Central memory CD8-positive, alpha-beta T cell (primary cell): ENCODE measurements around the gene PCSK6.
"Not testable (repeated sequence)": the region's sequence is repeated elsewhere in the genome, so short reads cannot be mapped to it uniquely, and the experiment has no call there.

ENCODE experiments used
- ATAC-seq: fragments of 150-1000 bp; cut with Tn5 transposase; replicated peaks from 2 replicates; pipeline ENCODE4 v1.10.0; 2022; ENCODE audit warnings: mild to moderate bottlenecking, moderate FRiP score, moderate number of reproducible peaks; ENCODE audit not compliant: poor library complexity, severe bottlenecking; ENCODE audit errors: extremely low read depth
- DNase-seq, 2 donors: peaks; one replicate each; pipeline ENCODE4 v3.0.0; 2021; ENCODE audit warnings: low spot score in 2 of 2
- H3K27ac Mint-ChIP-seq: one replicate; pipeline ENCODE4 v1.8.0; 2022; ENCODE audit warnings: low read depth, mild to moderate bottlenecking, moderate library complexity, mixed read lengths
- H3K27me3 Mint-ChIP-seq: one replicate; pipeline ENCODE4 v1.8.0; 2022; ENCODE audit warnings: mixed read lengths
- H3K36me3 Mint-ChIP-seq: one replicate; pipeline ENCODE4 v1.8.0; 2022; ENCODE audit warnings: mild to moderate bottlenecking, moderate library complexity, mixed read lengths; ENCODE audit not compliant: insufficient read depth
- H3K4me1 Mint-ChIP-seq: one replicate; pipeline ENCODE4 v1.8.0; 2022; ENCODE audit warnings: mixed read lengths
- H3K4me3 Mint-ChIP-seq: one replicate; pipeline ENCODE4 v1.8.0; 2022; ENCODE audit warnings: mild to moderate bottlenecking, moderate library complexity, mixed read lengths
- H3K9me3 Mint-ChIP-seq: one replicate; pipeline ENCODE4 v1.8.0; 2022; ENCODE audit warnings: mixed read lengths

Gene PCSK6

DNA sequence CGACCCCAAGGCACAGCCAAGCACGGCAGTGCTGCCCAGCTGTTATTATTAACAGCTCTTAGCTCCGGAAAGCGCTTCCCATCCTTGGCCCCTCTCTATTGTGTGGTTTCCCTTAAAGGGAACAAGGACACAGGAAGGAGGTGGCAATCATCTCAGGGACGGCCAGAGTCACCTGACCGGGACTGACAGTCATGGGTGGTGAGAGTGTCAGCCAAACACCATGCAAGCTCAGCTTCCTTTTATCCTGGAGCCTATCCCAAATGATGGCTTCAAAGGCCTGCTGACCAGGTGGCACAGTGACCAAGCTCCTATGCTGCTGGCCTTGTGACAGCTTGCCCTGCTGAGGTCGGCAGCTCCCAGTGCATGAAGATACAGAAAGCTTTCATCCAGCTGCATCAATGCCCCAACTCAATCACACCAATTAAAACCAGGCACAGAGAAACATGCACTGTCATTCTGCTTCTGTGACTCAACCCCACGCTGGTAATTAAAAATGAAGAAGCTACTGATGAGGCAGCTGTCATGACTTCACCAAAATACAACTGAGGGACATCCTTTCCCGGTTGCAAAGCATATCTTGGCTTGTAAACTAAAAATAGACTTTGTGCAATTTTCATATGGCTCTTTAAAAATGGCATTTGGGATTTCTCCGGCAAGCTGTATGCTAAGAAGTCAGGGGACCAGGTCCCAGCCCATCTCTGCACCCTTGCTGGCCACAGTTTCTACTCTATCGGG lies 34.0 kb downstream of the PCSK6 start:
- no peak overlapping the region for H3K27ac Mint-ChIP-seq
- no peaks in the 10 kb centered on the region for H3K9me3 Mint-ChIP-seq
- DNase-seq (no peak), ATAC-seq (no peak)
- H3K27me3 Mint-ChIP-seq: peaks cover 66% of the 10 kb centered on the region
- no peaks in the 10 kb centered on the region for H3K4me1 Mint-ChIP-seq
- no peaks in the 10 kb centered on the region for H3K36me3 Mint-ChIP-seq
- H3K4me3 Mint-ChIP-seq: no peak overlapping the region

DNA sequence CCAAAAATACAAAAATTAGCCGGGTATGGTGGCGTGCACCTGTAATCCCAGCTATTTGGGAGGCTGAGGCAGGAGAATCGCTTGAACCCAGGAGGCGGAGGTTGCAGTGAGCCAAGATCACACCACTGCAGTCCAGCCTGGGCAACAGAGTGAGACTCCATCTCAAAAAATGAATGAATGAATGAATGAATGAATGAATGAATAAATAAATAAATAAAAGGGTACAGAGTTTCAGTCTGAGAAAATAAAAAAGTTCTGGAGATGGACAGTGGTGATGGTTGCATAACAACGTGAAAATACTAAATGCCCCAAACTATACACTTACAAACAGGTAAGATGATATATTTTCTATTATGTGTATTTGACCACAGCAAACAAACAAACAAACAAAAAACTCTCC lies 34.7 kb downstream of the PCSK6 start:
- not testable (repeated sequence) for H3K4me3 Mint-ChIP-seq, H3K27ac Mint-ChIP-seq, ATAC-seq, H3K9me3 Mint-ChIP-seq, H3K36me3 Mint-ChIP-seq, H3K4me1 Mint-ChIP-seq, DNase-seq
- H3K27me3 Mint-ChIP-seq: peaks cover 66% of the 10 kb centered on the region

DNA sequence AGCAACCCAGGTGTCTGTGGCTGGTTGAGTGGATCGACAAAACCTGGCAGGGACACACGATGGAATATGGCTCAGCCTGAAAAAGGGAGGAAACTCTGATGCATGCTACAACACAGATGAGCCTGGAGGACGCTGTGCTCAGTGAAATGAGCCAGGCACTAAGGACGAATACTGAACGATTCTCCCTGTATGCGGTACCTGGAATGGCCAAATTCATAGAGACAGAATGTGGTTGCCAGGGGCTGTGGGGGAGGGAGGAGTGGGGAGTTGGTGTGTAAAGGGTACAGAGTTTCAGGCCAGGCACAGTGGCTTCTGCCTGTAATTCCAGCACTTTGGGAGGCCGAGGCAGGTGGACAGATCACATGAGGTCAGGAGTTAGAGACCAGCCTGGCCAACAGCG lies 35.1 kb downstream of the PCSK6 start:
- no peak for ATAC-seq

DNA sequence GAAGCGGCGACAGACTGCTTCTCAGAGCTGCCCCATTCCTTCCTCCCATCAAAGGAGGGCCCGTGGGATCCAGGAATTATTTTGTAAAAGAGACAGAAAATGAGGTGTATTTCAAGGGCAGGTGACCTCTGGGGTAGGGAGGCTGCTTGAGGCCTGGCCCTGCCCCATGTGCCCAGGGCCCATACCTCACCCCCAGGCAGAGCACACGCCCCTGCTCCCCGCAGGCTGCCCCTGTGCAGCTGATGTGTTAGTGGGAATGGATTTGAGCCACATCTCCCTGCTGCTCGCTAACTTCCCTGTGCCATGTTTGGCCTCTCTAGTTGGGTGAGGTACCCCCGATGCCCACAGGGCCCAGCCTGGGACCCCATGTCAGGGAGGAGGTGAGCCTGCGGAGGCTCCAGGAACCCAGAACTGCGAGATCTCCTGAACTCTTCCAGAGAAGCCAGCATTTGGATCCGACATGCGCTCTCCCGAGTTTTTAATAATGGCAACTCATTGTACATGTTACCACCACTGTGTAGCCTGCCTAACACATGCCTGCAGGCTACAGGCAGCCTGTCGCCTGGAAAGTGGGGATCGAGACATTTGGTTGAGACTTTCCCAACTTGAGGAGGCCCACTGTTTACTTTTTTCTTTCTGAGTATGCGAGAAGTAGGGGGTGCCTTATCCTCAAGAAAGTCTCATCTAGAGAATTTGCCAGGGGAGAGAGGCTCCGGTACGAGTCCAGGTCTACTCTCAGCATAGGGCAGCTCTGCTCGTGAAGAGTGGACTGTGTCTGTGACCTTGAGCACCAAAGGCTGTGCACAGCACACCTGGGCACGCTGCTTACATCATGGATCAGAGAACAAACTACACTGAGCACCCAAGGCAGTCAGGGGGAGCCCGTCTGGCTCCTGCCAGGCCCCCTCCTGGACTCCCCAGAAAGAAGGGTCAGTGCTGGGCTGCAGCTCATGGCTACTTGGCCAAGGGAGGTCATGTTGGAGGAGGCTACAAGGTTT lies 36.1 kb downstream of the PCSK6 start:
- no peak overlapping the region for H3K4me3 Mint-ChIP-seq
- H3K4me1 Mint-ChIP-seq: no peaks in the 10 kb centered on the region
- ATAC-seq (no peak), DNase-seq (no peak)
- H3K36me3 Mint-ChIP-seq: no peaks in the 10 kb centered on the region
- no peak overlapping the region for H3K27ac Mint-ChIP-seq
- H3K9me3 Mint-ChIP-seq: no peaks in the 10 kb centered on the region
- H3K27me3 Mint-ChIP-seq: peaks cover 59% of the 10 kb centered on the region

More for the DNA sequence above, 35.1 kb downstream of the PCSK6 start:
- Mint-ChIP-seq H3K27me3 (peaks cover 66% of the 10 kb centered on the region), H3K9me3 (no peaks in the 10 kb centered on the region), H3K27ac (no peak overlapping the region), H3K4me1 (no peaks in the 10 kb centered on the region), H3K4me3 (no peak overlapping the region), H3K36me3 (no peaks in the 10 kb centered on the region)
- no peak for DNase-seq

DNA sequence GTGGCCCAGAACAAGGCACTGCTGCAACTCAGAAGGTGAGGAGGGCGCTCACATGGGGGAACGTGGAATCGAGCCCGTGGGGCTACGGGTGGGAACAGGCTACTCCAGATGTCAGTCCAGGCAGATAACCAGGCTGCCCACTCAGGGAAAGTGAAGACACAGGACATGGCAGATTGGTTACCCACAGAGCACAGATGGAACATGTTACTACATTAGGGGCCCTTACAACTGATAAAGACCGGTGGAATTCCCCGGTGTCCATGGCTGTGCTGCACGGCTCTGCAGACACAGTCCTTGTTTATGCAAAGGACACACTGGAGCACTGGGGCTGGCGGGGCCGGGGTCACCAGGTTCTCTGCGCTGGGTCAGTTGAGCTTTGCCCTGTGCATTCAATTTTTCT lies 36.9 kb downstream of the PCSK6 start:
- H3K4me3 Mint-ChIP-seq: no peak overlapping the region
- ATAC-seq (no peak), DNase-seq (no peak)
- no peaks in the 10 kb centered on the region for H3K36me3 Mint-ChIP-seq
- H3K27me3 Mint-ChIP-seq: peaks cover 68% of the 10 kb centered on the region
- H3K27ac Mint-ChIP-seq: no peak overlapping the region
- no peaks in the 10 kb centered on the region for H3K4me1 Mint-ChIP-seq
- H3K9me3 Mint-ChIP-seq: no peaks in the 10 kb centered on the region

DNA sequence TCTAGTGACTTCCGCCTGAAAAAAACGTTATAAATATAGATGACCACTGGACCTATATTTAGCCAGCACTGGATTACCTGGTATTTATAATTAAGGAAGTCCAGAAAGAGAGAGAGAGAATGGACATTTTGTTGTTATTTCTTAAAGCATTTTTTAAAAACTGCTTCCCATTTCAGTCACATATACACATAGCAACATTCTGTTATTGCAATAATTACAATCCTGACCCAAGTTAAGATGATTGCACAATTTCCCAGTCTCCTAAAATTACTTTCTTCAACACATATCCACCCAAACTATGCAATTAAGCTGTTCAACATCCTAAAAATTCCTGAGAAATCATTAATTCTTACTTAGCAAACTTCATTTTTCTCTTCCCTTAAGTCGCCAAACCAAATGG lies 37.7 kb downstream of the PCSK6 start:
- no peaks in the 10 kb centered on the region for H3K36me3 Mint-ChIP-seq
- ATAC-seq (no peak), DNase-seq (no peak)
- peaks cover 72% of the 10 kb centered on the region for H3K27me3 Mint-ChIP-seq
- no peak overlapping the region for H3K4me3 Mint-ChIP-seq
- no peak overlapping the region for H3K27ac Mint-ChIP-seq
- no peaks in the 10 kb centered on the region for H3K4me1 Mint-ChIP-seq
- H3K9me3 Mint-ChIP-seq: no peaks in the 10 kb centered on the region

DNA sequence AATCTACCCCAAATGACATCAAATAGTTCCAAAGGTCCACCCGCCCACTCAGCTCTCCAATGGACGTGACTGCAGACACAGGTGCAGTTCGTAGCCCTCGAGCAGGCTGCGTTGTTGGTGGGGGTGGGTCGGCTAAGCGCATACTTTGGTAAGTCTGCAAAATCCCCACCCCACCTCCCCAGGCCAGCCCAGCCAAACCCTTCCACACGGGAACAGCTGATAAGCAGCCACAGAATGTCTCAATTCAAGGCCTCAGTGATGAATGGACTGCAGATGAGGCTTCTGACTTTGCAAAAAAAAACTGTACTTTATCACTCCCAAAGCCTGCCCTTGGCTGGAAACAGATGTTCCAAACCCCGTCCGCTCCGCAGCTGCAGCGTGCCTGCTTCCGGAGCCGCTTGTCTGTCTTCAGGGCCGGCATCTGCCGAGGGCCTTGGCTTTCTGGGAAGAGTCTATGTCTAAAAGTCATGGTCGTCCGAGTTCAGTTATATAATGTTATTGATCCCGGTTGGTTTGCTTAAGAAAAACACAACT lies 38.2 kb downstream of the PCSK6 start:
- peaks cover 67% of the 10 kb centered on the region for H3K27me3 Mint-ChIP-seq
- no peak overlapping the region for H3K4me3 Mint-ChIP-seq
- H3K36me3 Mint-ChIP-seq: no peaks in the 10 kb centered on the region
- DNase-seq: no peak
- H3K27ac Mint-ChIP-seq: no peak overlapping the region
- no peaks in the 10 kb centered on the region for H3K9me3 Mint-ChIP-seq
- no peak for ATAC-seq
- no peaks in the 10 kb centered on the region for H3K4me1 Mint-ChIP-seq

DNA sequence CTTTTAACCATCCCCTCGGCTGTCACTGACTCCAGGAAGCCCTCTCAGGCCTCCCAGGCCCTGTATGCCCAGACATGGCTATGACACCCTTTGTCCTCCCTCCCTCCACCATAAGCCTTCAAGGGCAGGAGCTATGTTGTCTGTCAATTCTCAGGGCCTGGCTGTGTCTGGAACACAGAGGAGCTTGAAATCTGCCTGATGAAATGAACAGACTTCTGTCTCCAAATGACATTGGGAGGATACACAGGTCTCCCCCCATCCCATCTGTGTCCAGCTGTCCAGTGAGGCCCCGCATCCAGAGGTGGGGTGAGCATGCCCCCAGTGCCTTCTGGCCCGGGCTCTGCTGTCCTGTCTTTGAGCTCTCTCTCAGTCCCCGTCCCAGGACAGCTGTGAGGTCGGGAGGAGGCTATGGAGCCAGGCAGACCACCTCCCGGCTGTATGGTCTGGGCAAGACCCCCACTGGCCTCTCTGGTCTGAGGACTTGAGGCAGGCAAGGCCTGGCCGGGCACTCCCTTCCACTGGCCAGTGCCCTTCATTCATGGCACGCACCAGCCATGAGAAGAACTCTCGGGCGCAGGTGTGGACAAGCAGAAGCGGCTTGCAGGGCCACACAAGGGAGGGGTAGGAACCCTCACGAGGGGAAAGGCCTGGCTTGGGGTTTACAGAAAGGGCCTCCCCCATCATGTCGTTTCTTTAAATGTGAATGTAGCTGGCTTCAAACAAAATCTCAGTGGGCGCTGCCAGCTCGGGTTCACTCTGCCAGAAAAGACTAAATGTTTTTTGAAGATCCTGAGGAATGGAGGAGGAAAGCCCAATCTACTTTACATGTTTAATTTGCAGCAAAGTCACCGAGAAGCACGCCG lies 38.9 kb downstream of the PCSK6 start:
- H3K4me1 Mint-ChIP-seq: no peaks in the 10 kb centered on the region
- H3K9me3 Mint-ChIP-seq: no peaks in the 10 kb centered on the region
- no peak overlapping the region for H3K27ac Mint-ChIP-seq
- no peaks in the 10 kb centered on the region for H3K36me3 Mint-ChIP-seq
- H3K4me3 Mint-ChIP-seq: no peak overlapping the region
- ATAC-seq (no peak), DNase-seq (no peak)
- H3K27me3 Mint-ChIP-seq: peaks cover 65% of the 10 kb centered on the region

DNA sequence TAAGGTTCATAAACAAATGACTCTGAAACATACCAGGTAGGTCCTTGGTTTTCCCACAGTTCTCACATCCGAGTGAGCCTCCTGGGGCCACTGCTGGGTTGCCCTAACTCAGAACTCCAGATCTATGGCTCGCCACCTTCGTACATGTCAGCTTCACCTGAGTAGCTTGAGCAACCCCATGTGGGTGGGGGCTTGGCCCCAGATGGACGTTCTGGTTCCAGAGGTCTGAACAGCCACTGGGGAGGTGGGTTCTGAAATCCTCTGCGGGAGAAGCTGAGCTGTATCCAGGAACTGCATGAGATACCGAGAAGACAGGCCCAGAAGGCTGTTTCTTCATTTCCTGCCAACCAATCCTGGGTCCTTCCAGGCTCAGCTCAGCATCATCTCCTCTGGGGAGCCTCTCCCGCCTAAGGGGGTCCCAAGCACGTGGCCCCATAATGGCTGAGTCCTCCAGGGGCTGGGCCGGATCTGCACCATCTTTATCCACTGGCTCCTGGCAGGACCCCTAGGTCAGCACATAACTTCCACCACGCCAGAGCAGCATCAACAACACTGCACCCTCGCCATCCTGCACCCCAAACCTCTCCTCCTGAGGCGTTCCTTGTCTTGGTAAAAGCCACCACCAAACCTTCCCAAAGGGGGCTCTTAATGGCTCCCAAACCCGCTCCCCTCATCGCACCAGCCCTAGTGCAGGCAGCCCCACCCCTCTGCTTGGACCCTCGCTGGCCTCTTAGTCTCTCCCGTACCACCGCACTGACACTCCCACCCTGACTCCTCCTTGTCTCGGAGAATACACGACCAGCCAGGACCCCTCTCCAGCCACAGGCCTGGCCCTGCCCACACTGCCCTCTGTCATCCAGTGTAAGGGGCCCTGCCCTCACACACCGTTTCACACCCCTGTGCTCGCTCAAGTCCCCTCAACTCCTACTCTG lies 39.8 kb downstream of the PCSK6 start:
- Mint-ChIP-seq H3K9me3 (no peaks in the 10 kb centered on the region), H3K27ac (no peak overlapping the region)

DNA sequence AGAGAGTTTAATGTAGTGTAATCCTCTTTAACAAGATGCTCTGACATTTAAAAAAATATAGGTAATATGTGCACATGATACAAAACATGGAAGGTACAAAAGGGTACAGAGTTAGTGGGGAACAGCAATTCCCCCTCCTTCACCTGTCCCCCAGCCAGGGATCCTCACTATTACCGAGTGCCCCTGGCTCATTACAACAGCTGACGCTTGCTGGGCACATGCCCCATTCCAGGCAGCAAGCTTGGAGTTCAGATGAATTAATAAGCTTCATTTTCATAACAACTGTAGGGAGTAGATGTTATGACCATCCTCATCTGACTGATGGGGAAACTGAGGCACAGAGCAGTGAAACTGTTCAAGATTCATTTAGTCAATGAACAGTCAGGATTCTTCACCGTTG lies 41.2 kb downstream of the PCSK6 start:
- H3K27me3 Mint-ChIP-seq: peaks cover 56% of the 10 kb centered on the region
- DNase-seq (no peak), ATAC-seq (no peak)
- no peak overlapping the region for H3K27ac Mint-ChIP-seq
- H3K4me1 Mint-ChIP-seq: no peaks in the 10 kb centered on the region
- no peaks in the 10 kb centered on the region for H3K36me3 Mint-ChIP-seq
- no peaks in the 10 kb centered on the region for H3K9me3 Mint-ChIP-seq
- no peak overlapping the region for H3K4me3 Mint-ChIP-seq

More for the DNA sequence above, 39.8 kb downstream of the PCSK6 start:
- no peak for ATAC-seq
- H3K4me1 Mint-ChIP-seq: no peaks in the 10 kb centered on the region
- DNase-seq: no peak
- no peaks in the 10 kb centered on the region for H3K36me3 Mint-ChIP-seq
- peaks cover 59% of the 10 kb centered on the region for H3K27me3 Mint-ChIP-seq
- no peak overlapping the region for H3K4me3 Mint-ChIP-seq

DNA sequence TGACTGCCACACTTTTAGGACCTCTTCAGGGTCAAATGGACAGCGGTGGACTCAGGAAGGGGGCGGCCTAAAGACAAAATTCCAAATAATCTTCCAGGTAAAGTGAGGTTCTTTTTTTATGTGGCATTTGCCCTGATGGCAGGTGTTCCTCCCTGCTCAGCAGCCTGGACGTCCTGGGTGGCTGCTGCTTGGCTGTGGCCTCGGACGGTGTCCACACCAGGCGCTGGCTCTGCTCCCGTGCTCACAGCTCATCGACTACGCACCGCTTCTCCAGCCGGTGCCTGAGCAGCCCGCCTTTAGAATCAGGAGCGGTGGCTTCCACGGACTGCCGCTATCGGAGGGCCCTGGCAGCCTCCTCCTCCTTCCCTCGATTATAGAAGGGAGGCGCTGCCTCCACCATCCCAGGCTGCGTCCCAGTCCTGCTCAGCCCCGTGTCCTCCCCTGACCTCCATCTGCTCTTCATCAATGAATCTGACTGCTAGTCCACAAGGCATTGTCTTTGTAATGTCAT lies 41.9 kb downstream of the PCSK6 start:
- Mint-ChIP-seq H3K4me1 (no peaks in the 10 kb centered on the region), H3K9me3 (no peaks in the 10 kb centered on the region), H3K4me3 (no peak overlapping the region), H3K27me3 (peaks cover 56% of the 10 kb centered on the region), H3K27ac (no peak overlapping the region), H3K36me3 (no peaks in the 10 kb centered on the region)
- DNase-seq: no peak
- no peak for ATAC-seq
